Measurements from ENCODE around the gene PANK3.
"Not testable (repeated sequence)": the region's sequence is repeated elsewhere in the genome, so short reads cannot be mapped to it uniquely, and the experiment has no call there.

Gene PANK3

GRCh38 chr5:168592014-168592368 lies 12.8 kb upstream of the PANK3 start:
- DNase-seq (ENCODE audit: low spot score) (no peak), FAIRE-seq (no peak)

DNA sequence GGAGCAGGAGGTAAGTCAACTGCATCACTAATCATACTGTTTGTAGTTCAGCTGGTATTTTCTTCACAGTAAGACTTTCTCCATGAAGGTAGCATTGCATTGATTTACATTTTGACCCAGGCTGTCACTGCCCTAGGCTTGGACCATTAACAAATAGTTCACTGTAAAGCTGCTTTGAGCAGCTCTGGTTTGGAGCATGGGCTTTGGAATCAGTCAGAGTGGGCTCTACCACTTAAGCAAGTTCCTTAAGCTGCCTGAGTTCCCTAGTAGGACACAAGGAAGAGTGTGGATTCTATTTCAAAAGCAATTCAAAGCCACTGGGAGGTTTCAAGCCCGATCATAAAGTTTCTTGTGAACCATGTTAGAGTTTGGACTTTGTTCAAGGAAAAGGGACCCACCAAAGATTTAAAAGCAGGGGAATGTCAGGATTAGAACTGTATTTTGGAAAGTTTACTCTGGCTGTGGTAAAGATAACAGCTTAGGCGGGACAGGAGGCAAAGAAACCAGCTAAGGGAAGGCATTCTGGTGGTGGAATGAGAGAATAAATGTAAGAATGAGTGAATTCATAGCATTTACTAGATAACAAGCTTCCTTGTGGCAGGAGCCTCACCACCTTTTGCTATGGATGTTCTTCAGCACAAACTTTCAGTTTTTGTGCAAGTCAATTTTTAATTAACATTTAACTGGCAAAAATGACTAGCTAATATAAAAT lies 12.3 kb upstream of the PANK3 start:
- no peak for FAIRE-seq

GRCh38 chr5:168590666-168591065 lies 11.5 kb upstream of the PANK3 start:
- FAIRE-seq (no peak), DNase-seq (ENCODE audit: low spot score) (no peak)

More for the DNA sequence above, 12.3 kb upstream of the PANK3 start:
- no peak for DNase-seq (ENCODE audit: low spot score)

GRCh38 chr5:168587987-168588386 lies 8.8 kb upstream of the PANK3 start:
- no peak for FAIRE-seq
- no peak for DNase-seq (ENCODE audit: low spot score)

DNA sequence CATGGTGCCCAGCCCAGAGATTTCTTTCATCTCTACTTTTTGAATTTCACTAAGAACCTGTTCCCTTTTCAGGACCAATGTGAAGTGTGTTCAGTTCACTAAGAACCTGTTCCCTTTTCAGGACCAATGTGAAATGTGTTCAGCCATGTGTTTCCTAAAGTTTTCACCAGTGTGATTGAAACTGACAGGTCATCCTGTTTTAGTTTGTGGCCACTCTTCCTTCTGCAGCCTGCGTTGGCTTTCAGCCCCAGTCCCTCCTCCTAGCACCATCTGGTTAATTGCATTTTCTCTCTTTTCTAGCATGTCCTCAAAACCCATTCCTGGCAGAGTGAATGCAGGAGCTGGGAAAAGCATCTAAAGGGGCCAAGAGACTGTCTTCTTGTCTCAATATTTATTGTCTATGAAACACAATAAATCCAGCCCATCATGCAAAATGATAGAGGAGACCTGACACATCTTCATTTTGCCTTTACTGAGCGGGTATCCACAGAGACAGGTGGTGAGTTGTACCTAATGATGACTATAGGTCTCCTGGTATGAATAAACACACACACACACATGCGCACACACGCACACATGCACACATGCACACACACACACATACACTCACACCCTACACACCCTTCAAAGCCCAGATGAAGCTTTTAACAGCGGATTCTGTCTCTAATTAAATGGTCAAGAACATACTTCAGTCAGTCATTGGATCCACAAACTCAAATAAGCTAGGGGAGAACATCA lies 6.1 kb upstream of the PANK3 start:
- FAIRE-seq = no peak
- DNase-seq (ENCODE audit: low spot score) = no peak

DNA sequence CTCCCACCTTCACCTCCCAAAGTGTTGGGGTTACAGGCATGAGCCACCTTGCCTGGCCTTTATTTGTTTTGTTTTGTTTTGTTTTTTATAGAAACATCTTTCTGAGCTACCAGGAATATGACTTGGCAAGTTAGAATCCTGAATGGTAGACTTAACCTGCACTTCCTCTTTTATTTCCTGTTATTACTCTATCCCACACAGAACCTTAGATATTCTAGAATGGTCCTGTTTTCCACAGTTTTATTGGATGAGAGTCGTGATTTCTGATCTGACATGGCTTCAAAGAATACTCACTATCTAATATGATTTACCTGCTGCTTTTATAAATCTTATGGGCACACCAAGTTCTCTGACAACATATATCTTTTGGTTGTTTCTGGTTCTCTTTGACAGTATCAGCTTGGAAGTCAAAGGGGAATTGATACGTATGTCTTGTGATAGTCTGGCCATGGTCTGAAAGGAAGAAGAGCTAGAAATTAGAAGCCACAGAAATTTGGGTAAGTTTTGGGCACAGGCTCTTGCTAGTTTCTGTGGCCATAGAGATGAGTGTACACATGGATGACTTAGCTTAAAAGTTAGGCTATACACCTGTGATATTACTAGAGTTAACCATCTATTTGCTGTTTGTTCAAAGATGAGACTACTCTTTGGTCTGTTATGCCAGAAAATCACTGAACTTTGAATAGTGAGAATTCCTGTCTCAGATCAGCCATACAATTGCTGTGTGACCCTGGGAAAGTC lies 4.7 kb upstream of the PANK3 start:
- FAIRE-seq (no peak), DNase-seq (ENCODE audit: low spot score) (no peak)

GRCh38 chr5:168580814-168581469 lies 1.8 kb upstream of the PANK3 start:
- DNase-seq (ENCODE audit: low spot score); FAIRE-seq: not testable (repeated sequence)

GRCh38 chr5:168580227-168580508 lies 1.0 kb upstream of the PANK3 start:
- no peak for FAIRE-seq
- peak; percentile 9 for DNase-seq (ENCODE audit: low spot score)

GRCh38 chr5:168579488-168580226 lies 489 bp upstream of the PANK3 start:
- peak; percentile 30 for FAIRE-seq
- DNase-seq (ENCODE audit: low spot score) = peak; percentile 98

- no peak for FAIRE-seq
- DNase-seq (ENCODE audit: low spot score) = no peak
Observed at GRCh38 chr5:168578006-168578405, 1.2 kb downstream of the PANK3 start.

GRCh38 chr5:168575391-168576372 lies 3.5 kb downstream of the PANK3 start:
- DNase-seq (ENCODE audit: low spot score) (no peak), FAIRE-seq (no peak)

- not testable (repeated sequence) for FAIRE-seq; DNase-seq (ENCODE audit: low spot score)
Observed at GRCh38 chr5:168574156-168574555, 5.0 kb downstream of the PANK3 start.

DNA sequence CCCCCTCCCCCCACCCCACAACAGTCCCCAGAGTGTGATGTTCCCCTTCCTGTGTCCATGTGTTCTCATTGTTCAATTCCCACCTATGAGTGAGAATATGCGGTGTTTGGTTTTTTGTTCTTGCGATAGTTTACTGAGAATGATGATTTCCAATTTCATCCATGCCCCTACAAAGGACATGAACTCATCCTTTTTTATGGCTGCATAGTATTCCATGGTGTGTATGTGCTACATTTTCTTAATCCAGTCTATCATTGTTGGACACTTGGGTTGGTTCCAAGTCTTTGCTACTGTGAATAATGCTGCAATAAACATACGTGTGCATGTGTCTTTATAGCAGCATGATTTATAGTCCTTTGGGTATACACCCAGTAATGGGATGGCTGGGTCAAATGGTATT lies 5.5 kb downstream of the PANK3 start:
- DNase-seq (ENCODE audit: low spot score); FAIRE-seq: not testable (repeated sequence)

DNA sequence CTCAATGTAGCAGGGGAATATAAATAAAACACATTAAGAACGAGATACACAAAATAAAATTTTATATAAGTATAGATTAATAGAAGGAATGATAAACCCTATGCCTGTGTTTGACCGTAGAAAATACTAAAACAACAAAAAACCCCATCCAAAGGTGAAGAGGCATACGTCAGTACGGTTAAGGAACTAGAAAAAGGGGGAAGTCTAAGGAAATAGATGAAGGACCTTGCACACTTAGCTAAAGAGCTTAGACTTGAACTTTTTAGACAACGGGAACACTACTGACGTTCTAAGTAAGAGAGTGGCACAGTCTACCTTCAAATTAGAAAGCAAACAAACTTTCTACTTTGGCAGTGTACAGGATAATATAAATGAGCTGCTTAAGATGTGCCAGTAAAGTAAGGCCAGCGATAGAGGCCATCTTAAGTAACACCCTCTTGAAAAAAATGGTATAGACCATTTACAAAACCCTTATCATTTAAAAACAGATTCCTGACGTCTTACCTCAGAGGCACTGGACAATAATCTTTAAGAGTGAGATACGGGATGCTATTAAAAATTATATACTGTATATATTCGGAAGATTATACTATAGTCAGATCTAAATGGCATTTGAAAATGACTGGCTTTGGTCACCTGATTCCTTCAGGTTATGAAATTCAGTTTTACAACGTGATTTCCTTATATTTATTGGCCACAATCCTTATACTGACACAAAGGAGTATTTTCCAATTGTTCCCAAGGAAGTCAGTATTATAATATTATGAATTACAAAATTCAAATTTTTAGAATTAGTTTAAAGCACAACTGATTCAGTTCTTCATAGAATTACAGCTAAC lies 8.5 kb downstream of the PANK3 start:
- FAIRE-seq = no peak
- no peak for DNase-seq (ENCODE audit: low spot score)

DNA sequence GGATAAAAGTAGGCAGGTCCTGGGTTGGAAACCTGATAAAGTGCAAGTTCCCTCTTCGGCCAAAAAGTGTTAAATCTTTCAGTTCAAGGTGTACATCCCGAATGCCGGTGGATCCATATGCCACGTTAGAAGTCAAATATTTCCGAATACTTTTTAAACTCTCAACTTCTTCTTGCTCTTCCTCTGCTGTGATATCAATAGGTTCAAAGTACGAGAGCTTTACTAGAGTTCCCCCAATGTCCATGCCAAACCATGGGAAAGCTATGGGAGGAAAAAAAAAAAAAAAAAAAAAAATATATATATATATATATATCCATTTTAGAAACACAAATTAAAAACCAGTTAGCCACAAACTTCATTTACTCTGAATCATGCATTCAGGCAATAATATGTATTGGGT lies 10.4 kb downstream of the PANK3 start:
- DNase-seq (ENCODE audit: low spot score) = no peak
- no peak for FAIRE-seq

DNA sequence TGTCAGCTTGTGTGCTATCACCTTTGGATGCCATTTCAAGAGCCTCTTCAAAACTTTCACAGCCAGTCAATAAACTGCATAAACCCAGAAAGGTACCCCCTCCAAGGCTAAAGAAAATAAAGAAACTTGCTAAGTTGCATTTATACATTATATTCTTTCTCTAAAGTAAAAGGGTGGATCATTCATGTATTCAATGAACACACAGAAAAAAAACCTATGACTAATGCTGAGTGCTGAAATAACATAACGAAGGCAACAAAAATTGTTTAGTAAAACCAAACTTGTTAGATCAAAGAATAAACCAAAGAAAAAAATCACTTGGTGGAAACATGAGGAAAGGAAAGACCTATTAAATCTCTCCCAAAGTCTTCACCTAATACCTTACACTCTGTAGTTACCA lies 15.2 kb downstream of the PANK3 start:
- DNase-seq (ENCODE audit: low spot score) (no peak), FAIRE-seq (no peak)

DNA sequence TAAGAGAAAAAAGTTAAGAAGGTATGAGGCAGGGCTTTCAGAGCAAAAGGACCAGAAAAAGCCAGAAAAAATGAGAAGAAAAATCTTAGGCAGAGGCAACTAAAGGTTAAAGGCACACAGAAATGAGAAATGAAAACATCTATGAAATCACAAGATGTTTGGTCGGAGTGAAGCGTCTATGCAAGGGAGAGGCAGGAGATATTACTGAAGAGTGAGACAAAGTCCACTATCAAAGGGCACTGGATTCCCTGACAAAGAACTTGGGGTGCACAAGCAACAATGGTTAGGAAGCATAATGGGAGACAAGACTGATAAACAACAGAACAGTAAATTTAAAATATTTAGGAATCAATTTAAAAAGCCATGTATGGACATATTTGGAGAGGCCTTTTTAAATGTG lies 16.9 kb downstream of the PANK3 start:
- FAIRE-seq = no peak
- no peak for DNase-seq (ENCODE audit: low spot score)

GRCh38 chr5:168557389-168557788 lies 21.8 kb downstream of the PANK3 start:
- FAIRE-seq (no peak), DNase-seq (ENCODE audit: low spot score) (no peak)

All from urothelium cell line (cell line).